ENCODE measurements around the gene BRK1. TPM values are rescaled to one million over a fixed set of nuclear protein-coding genes. Genes with fewer than 3 reads are reported as not detected.
"Not testable (repeated sequence)": the region's sequence is repeated elsewhere in the genome, so short reads cannot be mapped to it uniquely, and the experiment has no call there.

BRK1 gene
- total RNA-seq, 1 experiment from 2014 or later = 123 TPM

- no peak for DNase-seq (ENCODE audit: low spot score)
- ChIA-PET POLR2A (ENCODE audit: low non-redundant PET) (no interaction called here), CTCF (no interaction called here)
- intact Hi-C loops (cut with micrococcal nuclease; ENCODE audit: unreplicated experiment) = no loop called here
- no peak for TF ChIP-seq EZH2 (IDR thresholded peaks at IDR 0.05; ENCODE audit: borderline replicate concordance, low read depth, low read length, poor library complexity, severe bottlenecking)
- Histone ChIP-seq H3K36me3 (ENCODE audit: insufficient read depth, low read length, poor library complexity, severe bottlenecking) (peaks cover 53% of the 10 kb centered on the region), H3K9me3 (ENCODE audit: low read depth, low read length, poor library complexity, severe bottlenecking) (no peaks in the 10 kb centered on the region), H3K4me3 (ENCODE audit: low read depth, low read length, poor library complexity, severe bottlenecking) (no peak overlapping the region), H3K27me3 (replicated peaks; ENCODE audit: insufficient read depth, low read depth, low read length, poor library complexity) (no peaks in the 10 kb centered on the region), H3K27ac (ENCODE audit: low read depth, low read length, poor library complexity, severe bottlenecking) (no peak overlapping the region), H3K4me1 (ENCODE audit: insufficient read depth, low read length, poor library complexity, severe bottlenecking) (no peaks in the 10 kb centered on the region)
- BruUV-seq (replicated peaks) = no TSS peak
Measured at GRCh38 chr3:10081871-10082270, 33.6 kb upstream of the BRK1 start.

- TF ChIP-seq, protein P1, sequence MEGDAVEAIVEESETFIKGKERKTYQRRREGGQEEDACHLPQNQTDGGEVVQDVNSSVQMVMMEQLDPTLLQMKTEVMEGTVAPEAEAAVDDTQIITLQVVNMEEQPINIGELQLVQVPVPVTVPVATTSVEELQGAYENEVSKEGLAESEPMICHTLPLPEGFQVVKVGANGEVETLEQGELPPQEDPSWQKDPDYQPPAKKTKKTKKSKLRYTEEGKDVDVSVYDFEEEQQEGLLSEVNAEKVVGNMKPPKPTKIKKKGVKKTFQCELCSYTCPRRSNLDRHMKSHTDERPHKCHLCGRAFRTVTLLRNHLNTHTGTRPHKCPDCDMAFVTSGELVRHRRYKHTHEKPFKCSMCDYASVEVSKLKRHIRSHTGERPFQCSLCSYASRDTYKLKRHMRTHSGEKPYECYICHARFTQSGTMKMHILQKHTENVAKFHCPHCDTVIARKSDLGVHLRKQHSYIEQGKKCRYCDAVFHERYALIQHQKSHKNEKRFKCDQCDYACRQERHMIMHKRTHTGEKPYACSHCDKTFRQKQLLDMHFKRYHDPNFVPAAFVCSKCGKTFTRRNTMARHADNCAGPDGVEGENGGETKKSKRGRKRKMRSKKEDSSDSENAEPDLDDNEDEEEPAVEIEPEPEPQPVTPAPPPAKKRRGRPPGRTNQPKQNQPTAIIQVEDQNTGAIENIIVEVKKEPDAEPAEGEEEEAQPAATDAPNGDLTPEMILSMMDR (conservative IDR thresholded peaks at IDR 0.05; ENCODE audit: low read depth, low read length) = no peak
- TF ChIP-seq EZH2 (IDR thresholded peaks at IDR 0.05; ENCODE audit: borderline replicate concordance, low read depth, low read length, poor library complexity, severe bottlenecking) = no peak
- Histone ChIP-seq H3K27me3 (replicated peaks; ENCODE audit: insufficient read depth, low read depth, low read length, poor library complexity) (no peaks in the 10 kb centered on the region), H3K9me3 (ENCODE audit: low read depth, low read length, poor library complexity, severe bottlenecking) (no peaks in the 10 kb centered on the region), H3K36me3 (ENCODE audit: insufficient read depth, low read length, poor library complexity, severe bottlenecking) (peaks cover 68% of the 10 kb centered on the region), H3K4me3 (ENCODE audit: low read depth, low read length, poor library complexity, severe bottlenecking) (no peak overlapping the region), H3K27ac (ENCODE audit: low read depth, low read length, poor library complexity, severe bottlenecking) (no peak overlapping the region), H3K4me1 (ENCODE audit: insufficient read depth, low read length, poor library complexity, severe bottlenecking) (no peaks in the 10 kb centered on the region)
- BruUV-seq (replicated peaks) = no TSS peak
- ChIA-PET POLR2A (ENCODE audit: low non-redundant PET) (no interaction called here), CTCF (no interaction called here)
- intact Hi-C loops (cut with micrococcal nuclease; ENCODE audit: unreplicated experiment) = no loop called here
- DNase-seq (ENCODE audit: low spot score) = no peak
Measured at GRCh38 chr3:10085738-10086137, 29.7 kb upstream of the BRK1 start.

DNA sequence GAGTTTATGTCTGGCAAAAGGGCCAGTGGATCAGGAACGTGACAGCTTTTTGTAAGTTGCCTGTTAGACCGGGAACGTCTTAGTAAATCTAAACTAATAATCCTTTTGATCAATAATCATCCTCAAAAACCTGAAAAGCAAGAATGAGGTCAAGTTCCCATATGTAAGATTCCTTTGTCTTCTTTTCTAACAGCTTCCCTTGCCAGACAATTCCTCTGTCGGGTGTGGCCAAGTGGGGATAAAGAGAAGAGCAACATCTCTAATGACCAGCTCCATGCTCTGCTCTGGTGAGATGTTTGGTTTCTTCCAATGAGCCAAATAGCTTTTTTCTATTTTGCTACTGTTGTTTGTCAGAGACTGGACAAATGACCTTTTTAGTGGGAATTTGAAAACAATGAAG lies 27.2 kb upstream of the BRK1 start:
- no peak for DNase-seq (ENCODE audit: low spot score)
- CTCF ChIA-PET = no interaction called here
- POLR2A ChIA-PET (ENCODE audit: low non-redundant PET) = no interaction called here
- no TSS peak for BruUV-seq (replicated peaks)
- intact Hi-C loops (cut with micrococcal nuclease; ENCODE audit: unreplicated experiment) = no loop called here
- Histone ChIP-seq H3K9me3 (ENCODE audit: low read depth, low read length, poor library complexity, severe bottlenecking) (no peaks in the 10 kb centered on the region), H3K36me3 (ENCODE audit: insufficient read depth, low read length, poor library complexity, severe bottlenecking) (peaks cover 61% of the 10 kb centered on the region), H3K27me3 (replicated peaks; ENCODE audit: insufficient read depth, low read depth, low read length, poor library complexity) (no peaks in the 10 kb centered on the region), H3K4me3 (ENCODE audit: low read depth, low read length, poor library complexity, severe bottlenecking) (no peak overlapping the region), H3K4me1 (ENCODE audit: insufficient read depth, low read length, poor library complexity, severe bottlenecking) (no peaks in the 10 kb centered on the region), H3K27ac (ENCODE audit: low read depth, low read length, poor library complexity, severe bottlenecking) (no peak overlapping the region)
- TF ChIP-seq, protein P1 (conservative IDR thresholded peaks at IDR 0.05; ENCODE audit: low read depth, low read length) = no peak
- TF ChIP-seq EZH2 (IDR thresholded peaks at IDR 0.05; ENCODE audit: borderline replicate concordance, low read depth, low read length, poor library complexity, severe bottlenecking) = no peak

GRCh38 chr3:10090179-10090578 lies 25.3 kb upstream of the BRK1 start:
- no peak overlapping the region for H3K27ac ChIP-seq (ENCODE audit: low read depth, low read length, poor library complexity, severe bottlenecking)
- intact Hi-C loops (cut with micrococcal nuclease; ENCODE audit: unreplicated experiment) = no loop called here
- POLR2A ChIA-PET (ENCODE audit: low non-redundant PET) = no interaction called here
- H3K9me3 ChIP-seq (ENCODE audit: low read depth, low read length, poor library complexity, severe bottlenecking) = no peaks in the 10 kb centered on the region
- TF ChIP-seq, protein P1 (conservative IDR thresholded peaks at IDR 0.05; ENCODE audit: low read depth, low read length) = no peak
- no peak for TF ChIP-seq EZH2 (IDR thresholded peaks at IDR 0.05; ENCODE audit: borderline replicate concordance, low read depth, low read length, poor library complexity, severe bottlenecking)
- no peak for DNase-seq (ENCODE audit: low spot score)
- peaks cover 60% of the 10 kb centered on the region for H3K36me3 ChIP-seq (ENCODE audit: insufficient read depth, low read length, poor library complexity, severe bottlenecking)
- no peaks in the 10 kb centered on the region for H3K4me1 ChIP-seq (ENCODE audit: insufficient read depth, low read length, poor library complexity, severe bottlenecking)
- no peaks in the 10 kb centered on the region for H3K27me3 ChIP-seq (replicated peaks; ENCODE audit: insufficient read depth, low read depth, low read length, poor library complexity)
- no peak overlapping the region for H3K4me3 ChIP-seq (ENCODE audit: low read depth, low read length, poor library complexity, severe bottlenecking)
- CTCF ChIA-PET = no interaction called here
- no TSS peak for BruUV-seq (replicated peaks)

DNA sequence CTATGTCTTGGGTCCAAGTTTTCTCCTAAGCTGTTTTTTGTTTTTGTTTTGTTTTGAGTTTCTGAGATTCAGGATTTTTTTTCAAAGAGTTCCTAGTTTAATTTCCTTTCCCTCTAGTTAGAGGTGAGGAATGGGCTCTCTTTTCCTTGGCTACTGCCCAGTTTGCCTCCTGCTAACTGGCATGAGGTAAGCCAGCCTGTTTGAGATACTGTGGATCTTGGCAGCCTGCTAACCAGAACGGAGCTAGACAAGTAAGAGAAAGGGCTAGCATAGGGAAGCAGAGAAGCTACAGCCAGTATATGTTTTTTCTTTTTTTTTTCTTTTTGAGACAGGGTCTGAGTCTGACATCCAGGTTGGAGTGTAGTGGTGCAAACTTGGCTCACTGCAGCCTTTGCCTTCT lies 24.7 kb upstream of the BRK1 start:
- BruUV-seq (replicated peaks); POLR2A ChIA-PET (ENCODE audit: low non-redundant PET); DNase-seq (ENCODE audit: low spot score); H3K27me3 ChIP-seq (replicated peaks; ENCODE audit: insufficient read depth, low read depth, low read length, poor library complexity); intact Hi-C loops (cut with micrococcal nuclease; ENCODE audit: unreplicated experiment); H3K4me1 ChIP-seq (ENCODE audit: insufficient read depth, low read length, poor library complexity, severe bottlenecking); CTCF ChIA-PET; H3K9me3 ChIP-seq (ENCODE audit: low read depth, low read length, poor library complexity, severe bottlenecking); H3K4me3 ChIP-seq (ENCODE audit: low read depth, low read length, poor library complexity, severe bottlenecking); H3K27ac ChIP-seq (ENCODE audit: low read depth, low read length, poor library complexity, severe bottlenecking): not testable (repeated sequence)
- peaks cover 59% of the 10 kb centered on the region for H3K36me3 ChIP-seq (ENCODE audit: insufficient read depth, low read length, poor library complexity, severe bottlenecking)
